Measurements from ENCODE around the gene ERC2. TPM values are rescaled to one million over a fixed set of nuclear protein-coding genes. Genes with fewer than 3 reads are reported as not detected.

Gene ERC2
- total and polyA plus RNA-seq, 2 of the 8 experiments (the other 6 are each of a cell fraction or from before 2014, with no cell fraction given) = 16.4 to 22.8 TPM

DNA sequence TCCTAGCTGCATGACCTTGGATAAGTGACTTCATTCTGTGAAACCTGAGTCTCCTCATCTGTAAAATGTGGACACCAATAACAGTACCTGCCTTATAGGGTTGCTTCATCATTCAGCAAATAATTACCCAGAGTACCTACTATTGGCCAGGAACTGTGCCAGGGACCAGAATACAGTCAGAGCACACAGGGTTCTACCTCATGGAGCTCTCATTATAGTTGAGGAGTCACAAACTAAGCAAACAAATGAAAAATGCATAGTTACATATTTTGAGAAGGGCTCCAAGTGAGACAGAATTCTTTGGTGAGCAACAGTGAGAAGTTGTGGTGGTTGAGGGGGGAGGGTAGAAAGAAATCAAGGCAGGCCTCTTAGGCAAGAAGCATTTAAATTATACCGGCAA, 672.5 kb downstream of the ERC2 start:
- Histone ChIP-seq H2BK5ac (ENCODE audit: low read depth, low read length) (no peak overlapping the region), H2BK12ac (ENCODE audit: low read depth, low read length) (no peak overlapping the region), H3K27ac (ENCODE audit: low read depth, low read length) (no peak overlapping the region), H3K56ac (replicated peaks; ENCODE audit: insufficient read length, low read depth, low read length) (no peak overlapping the region), H2BK20ac (ENCODE audit: low read length) (no peak overlapping the region), H3K4me3 (ENCODE audit: extremely low read depth in 1 of 4, insufficient read depth in 2 of 4, low read depth in 3 of 4, low read length in 4 of 4) (no peak overlapping the region), H4K5ac (ENCODE audit: insufficient read length, low read depth, low read length) (no peak overlapping the region), H2BK120ac (replicated peaks; ENCODE audit: low read depth, low read length) (no peak overlapping the region), H4K91ac (replicated peaks; ENCODE audit: insufficient read length, low read length) (no peak overlapping the region), H3K9me3 (ENCODE audit: insufficient read depth in 2 of 2, low read depth in 1 of 2, low read length in 1 of 2) (no peaks in the 10 kb centered on the region), H2AFZ (ENCODE audit: low read length) (no peak overlapping the region), H2AK5ac (ENCODE audit: low read depth, low read length) (no peak overlapping the region), H3K4me2 (ENCODE audit: insufficient read depth in 1 of 2, low read depth in 2 of 2, low read length in 2 of 2) (no peak overlapping the region), H3K18ac (ENCODE audit: extremely low read depth, low read length) (no peak overlapping the region), H4K8ac (ENCODE audit: extremely low read depth, insufficient read depth, low read length) (no peak overlapping the region), H3K4me1 (replicated peaks in 1 of 4; ENCODE audit: control insufficient read depth in 3 of 4, insufficient read depth in 4 of 4, low read length in 3 of 4) (no peaks in the 10 kb centered on the region), H3K23ac (ENCODE audit: insufficient read length) (no peak overlapping the region), H3K27me3 (replicated peaks in 1 of 4; ENCODE audit: control insufficient read depth in 3 of 4, extremely low read depth in 1 of 4, insufficient read depth in 3 of 4, low read length in 3 of 4) (no peaks in the 10 kb centered on the region), H2BK15ac (ENCODE audit: low read length) (no peak overlapping the region), H3K9ac (replicated peaks in 1 of 4; ENCODE audit: extremely low read depth in 1 of 4, low read depth in 3 of 4, low read length in 3 of 4) (no peak overlapping the region), H3K36me3 (ENCODE audit: control insufficient read depth in 2 of 4, insufficient read depth in 4 of 4, low read length in 3 of 4) (no peaks in the 10 kb centered on the region), H3K79me2 (ENCODE audit: control insufficient read depth in 1 of 2, insufficient read depth in 2 of 2, low read length in 2 of 2) (no peaks in the 10 kb centered on the region), H3K14ac (ENCODE audit: insufficient read length) (no peak overlapping the region), H3K23me2 (ENCODE audit: low read depth, low read length) (no peaks in the 10 kb centered on the region), H3K79me1 (ENCODE audit: low read depth, low read length) (no peaks in the 10 kb centered on the region), H3K4ac (replicated peaks; ENCODE audit: insufficient read length, low read depth, low read length) (no peak overlapping the region), H4K20me1 (replicated peaks in 1 of 2; ENCODE audit: control insufficient read depth in 1 of 2, insufficient read depth in 2 of 2, low read length in 2 of 2) (peaks cover 0 to 1% of the 10 kb centered on the region in 2 experiments)
- FAIRE-seq = no peak
- CTCF ChIA-PET (ENCODE audit: partially characterized antibody) = interaction anchor here (0.5 to 1.6 kb wide), 5 partner anchors 8 to 164 kb away, joined by 3 to 4 read pairs (median 3); no protein-coding TSS in a partner anchor
- TF ChIP-seq EZH2 (IDR thresholded peaks at IDR 0.05; ENCODE audit: low read depth, low read length, severe bottlenecking) = no peak
- TF ChIP-seq SIN3A (conservative IDR thresholded peaks at IDR 0.05 in 1 of 2, IDR thresholded peaks at IDR 0.05 in 1 of 2; ENCODE audit: low read depth in 1 of 2, low read length in 2 of 2) = no peak
- TF ChIP-seq, protein P1, sequence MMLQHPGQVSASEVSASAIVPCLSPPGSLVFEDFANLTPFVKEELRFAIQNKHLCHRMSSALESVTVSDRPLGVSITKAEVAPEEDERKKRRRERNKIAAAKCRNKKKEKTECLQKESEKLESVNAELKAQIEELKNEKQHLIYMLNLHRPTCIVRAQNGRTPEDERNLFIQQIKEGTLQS (IDR thresholded peaks at IDR 0.05; ENCODE audit: insufficient read depth, low read depth, low read length) = no peak
- no peak for TF ChIP-seq RBBP5 (IDR thresholded peaks at IDR 0.05; ENCODE audit: borderline replicate concordance, low read depth, low read length)
- TF ChIP-seq SAP30 (IDR thresholded peaks at IDR 0.05; ENCODE audit: insufficient read depth, insufficient replicate concordance, low read length) = no peak
- TF ChIP-seq EGR1 (IDR thresholded peaks at IDR 0.05; ENCODE audit: borderline replicate concordance, low read depth, low read length) = no peak
- no peak for TF ChIP-seq ZNF274 (IDR thresholded peaks at IDR 0.05; ENCODE audit: borderline replicate concordance, extremely low read depth, low read length)
- TF ChIP-seq TAF1 (IDR thresholded peaks at IDR 0.05; ENCODE audit: low read depth, low read length) = no peak
- no peak for TF ChIP-seq GABPA (IDR thresholded peaks at IDR 0.05; ENCODE audit: borderline replicate concordance, insufficient read depth, low read length)
- 83% methylated on average over 1 of the region's 1 CpG; no CpG with 5 or more reads in 1 of the 2 experiments for WGBS, 2 experiments (ENCODE audit: extremely low coverage in 1 of 2, insufficient coverage in 1 of 2, insufficient read length in 1 of 2, insufficient replicate concordance in 2 of 2, low coverage in 1 of 2, low lambda C conversion rate in 2 of 2, missing lambda C conversion rate in 1 of 2)
- no peak for DNase-seq (ENCODE audit: low read depth in 1 of 2, low spot score in 2 of 2)
- POLR2A ChIA-PET (ENCODE audit: partially characterized antibody) = no interaction called here

All from H1 (cell line).